ENCODE results near the gene TNNC1.

Gene TNNC1

GRCh38 chr3:52430416-52430810, 23.4 kb downstream of the TNNC1 start:
- no peak for DNase-seq (ENCODE audit: low spot score)

GRCh38 chr3:52429779-52430415, 23.9 kb downstream of the TNNC1 start:
- DNase-seq (ENCODE audit: low spot score): no peak

GRCh38 chr3:52429031-52429430, 24.8 kb downstream of the TNNC1 start:
- DNase-seq (ENCODE audit: low spot score): no peak

- no peak for DNase-seq (ENCODE audit: low spot score)
Observed at GRCh38 chr3:52428151-52429005, 25.5 kb downstream of the TNNC1 start.

GRCh38 chr3:52423173-52423572, 30.7 kb downstream of the TNNC1 start:
- DNase-seq (ENCODE audit: low spot score): peak; percentile 53

GRCh38 chr3:52422669-52423068, 31.2 kb downstream of the TNNC1 start:
- no peak for DNase-seq (ENCODE audit: low spot score)

- DNase-seq (ENCODE audit: low spot score): peak; percentile 17
Observed at GRCh38 chr3:52420388-52420787, 33.5 kb downstream of the TNNC1 start.

- no peak for DNase-seq (ENCODE audit: low spot score)
Observed at GRCh38 chr3:52415800-52416199, 38.0 kb downstream of the TNNC1 start.

- DNase-seq (ENCODE audit: low spot score): no peak
Observed at GRCh38 chr3:52408466-52408865, 45.4 kb downstream of the TNNC1 start.

- DNase-seq (ENCODE audit: low spot score): no peak
Observed at GRCh38 chr3:52407779-52408178, 46.1 kb downstream of the TNNC1 start.

- no peak for DNase-seq (ENCODE audit: low spot score)
Observed at GRCh38 chr3:52406791-52407510, 46.9 kb downstream of the TNNC1 start.

- no peak for DNase-seq (ENCODE audit: low spot score)
Observed at GRCh38 chr3:52406231-52406661, 47.6 kb downstream of the TNNC1 start.

- DNase-seq (ENCODE audit: low spot score): no peak
Observed at GRCh38 chr3:52405601-52406110, 48.2 kb downstream of the TNNC1 start.

GRCh38 chr3:52405066-52405465, 48.8 kb downstream of the TNNC1 start:
- no peak for DNase-seq (ENCODE audit: low spot score)

- no peak for DNase-seq (ENCODE audit: low spot score)
Observed at GRCh38 chr3:52404391-52404790, 49.5 kb downstream of the TNNC1 start.

GRCh38 chr3:52403955-52404354, 49.9 kb downstream of the TNNC1 start:
- DNase-seq (ENCODE audit: low spot score): no peak

- DNase-seq (ENCODE audit: low spot score): no peak
Observed at GRCh38 chr3:52403271-52403841, 50.5 kb downstream of the TNNC1 start.

- no peak for DNase-seq (ENCODE audit: low spot score)
Observed at GRCh38 chr3:52402706-52403270, 51.1 kb downstream of the TNNC1 start.

- no peak for DNase-seq (ENCODE audit: low spot score)
Observed at GRCh38 chr3:52402101-52402521, 51.7 kb downstream of the TNNC1 start.

GRCh38 chr3:52401551-52401950, 52.3 kb downstream of the TNNC1 start:
- DNase-seq (ENCODE audit: low spot score): no peak
